Caco-2 (cell line): ENCODE measurements around the gene C2orf81. TPM values are rescaled to one million over a fixed set of nuclear protein-coding genes. Genes with fewer than 3 reads are reported as not detected.

Experiments used
- BruUV-seq: library from RNA; stranded (reverse); fragments of 400-500 nt; replicated peaks from 2 replicates; lab custom pipeline; 2021; lab: Mats Ljungman, UMichigan
- CTCF ChIA-PET: fragments of 300-600 bp; sonication (Branson Sonifier 250); formaldehyde crosslinking; loops from one replicate; lab custom pipeline; 2022; ENCODE audit warnings: antibody characterized with exemption; lab: Charles Lee
- POLR2A ChIA-PET: fragments of 300-600 bp; sonication (Branson Sonifier 250); formaldehyde crosslinking; loops from one replicate; lab custom pipeline; 2022; ENCODE audit warnings: antibody characterized with exemption; lab: Charles Lee
- DNase-seq, 2 experiments: peaks; one replicate each; pipeline versions ENCODE4 v3.0.0 to v3.0.0-alpha.2; 2020 to 2022
- H3K27me3 ChIP-seq: replicated peaks from 2 replicates; pipeline ENCODE4 v1.6.0; 2011; ENCODE audit warnings: low read length; ENCODE audit not compliant: control insufficient read depth, insufficient read depth
- H3K36me3 ChIP-seq: 2 replicates; pipeline ENCODE4 v1.5.1; 2011; ENCODE audit warnings: low read length; ENCODE audit not compliant: control insufficient read depth, insufficient read depth
- H3K4me1 ChIP-seq: fragments of 250-450 bp; sonication (Bioruptor Pico); 2 replicates; pipeline ENCODE4 v1.5.1; 2020; ENCODE audit warnings: mild to moderate bottlenecking
- H3K4me3 ChIP-seq: 2 replicates; pipeline ENCODE4 v1.5.1; 2011; ENCODE audit warnings: low read depth, mild to moderate bottlenecking, control low read depth, low read length
- H3K9me3 ChIP-seq: fragments of 250-450 bp; sonication (Bioruptor Pico); 2 replicates; pipeline ENCODE4 v1.5.1; 2020; ENCODE audit warnings: mild to moderate bottlenecking, moderate library complexity
- H3K27ac Mint-ChIP-seq: one replicate; pipeline ENCODE4 v1.8.0; 2022; ENCODE audit warnings: mixed read lengths; ENCODE audit not compliant: unreplicated experiment
- H3K27me3 Mint-ChIP-seq: one replicate; pipeline ENCODE4 v1.8.0; 2022; ENCODE audit warnings: mixed read lengths; ENCODE audit not compliant: insufficient read depth, unreplicated experiment
- H3K36me3 Mint-ChIP-seq: one replicate; pipeline ENCODE4 v1.8.0; 2022; ENCODE audit warnings: mild to moderate bottlenecking, mixed read lengths; ENCODE audit not compliant: insufficient read depth, unreplicated experiment
- H3K4me1 Mint-ChIP-seq: one replicate; pipeline ENCODE4 v1.8.0; 2022; ENCODE audit warnings: low read depth, mixed read lengths; ENCODE audit not compliant: unreplicated experiment
- H3K4me3 Mint-ChIP-seq: one replicate; pipeline ENCODE4 v1.8.0; 2022; ENCODE audit warnings: mild to moderate bottlenecking, moderate library complexity, mixed read lengths; ENCODE audit not compliant: unreplicated experiment
- H3K9me3 Mint-ChIP-seq: one replicate; pipeline ENCODE4 v1.8.0; 2022; ENCODE audit warnings: mixed read lengths; ENCODE audit not compliant: unreplicated experiment
- intact Hi-C: fragments of 100-400 bp; cut with micrococcal nuclease; formaldehyde crosslinking; loops from one replicate; pipeline ENCODE4 v1.10.0; 2022; ENCODE audit not compliant: unreplicated experiment
- total RNA-seq: library from RNA; stranded (reverse); gene quantifications from 2 replicates; pipeline ENCODE4 v1.2.3, GENCODE V29; 2022
- TF ChIP-seq, protein P1 (sequence below), 2 experiments: fragments of 200-600 bp in 1 of 2; IDR thresholded peaks; 1 replicate in 1 of 2; 2 replicates in 1 of 2; pipeline versions ENCODE4 v1.5.1 to v1.8.0; 2011 to 2022; ENCODE audit warnings: antibody characterized with exemption in 1 of 2, control low read depth in 1 of 2, inconsistent platforms in 1 of 2, low read depth in 1 of 2, low read length in 1 of 2, mild to moderate bottlenecking in 1 of 2, moderate library complexity in 1 of 2; ENCODE audit not compliant: insufficient read depth in 1 of 2, severe bottlenecking in 1 of 2, unreplicated experiment in 1 of 2

Gene C2orf81
- total RNA-seq, 1 experiment from 2014 or later = 0.84 TPM

DNA sequence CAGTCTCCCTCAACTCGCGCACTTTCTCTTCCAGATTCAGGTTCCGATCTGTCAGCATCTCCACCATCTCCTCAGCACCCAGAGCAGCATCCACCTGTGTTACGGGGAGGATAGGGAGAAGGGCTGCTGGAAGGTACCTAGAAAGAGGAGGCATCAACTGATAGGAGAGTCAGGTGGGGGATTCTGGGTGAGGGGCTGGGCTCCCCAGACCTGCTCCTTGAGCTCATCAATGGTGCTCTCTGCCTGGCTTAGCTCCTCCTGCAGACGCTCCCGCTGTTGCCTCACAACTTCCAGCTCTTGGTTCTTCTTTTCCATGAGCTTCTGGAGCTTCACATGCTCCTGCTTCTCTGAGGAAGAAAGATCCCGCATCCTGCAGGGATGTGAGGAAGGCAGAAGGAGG, 51.4 kb downstream of the C2orf81 start:
- Histone ChIP-seq H3K4me3 (no peak overlapping the region), H3K9me3 (no peaks in the 10 kb centered on the region), H3K27me3 (no peaks in the 10 kb centered on the region), H3K36me3 (peaks cover 3% of the 10 kb centered on the region; the same call in 1 of the 2 replicates), H3K4me1 (no peaks in the 10 kb centered on the region)
- H3K4me3 Mint-ChIP-seq = no peak overlapping the region
- ChIA-PET CTCF (no interaction called here), POLR2A (no interaction called here)
- H3K36me3 Mint-ChIP-seq = peaks cover 33% of the 10 kb centered on the region
- intact Hi-C loops = no loop called here
- no peak overlapping the region for H3K27ac Mint-ChIP-seq
- TF ChIP-seq, protein P1, sequence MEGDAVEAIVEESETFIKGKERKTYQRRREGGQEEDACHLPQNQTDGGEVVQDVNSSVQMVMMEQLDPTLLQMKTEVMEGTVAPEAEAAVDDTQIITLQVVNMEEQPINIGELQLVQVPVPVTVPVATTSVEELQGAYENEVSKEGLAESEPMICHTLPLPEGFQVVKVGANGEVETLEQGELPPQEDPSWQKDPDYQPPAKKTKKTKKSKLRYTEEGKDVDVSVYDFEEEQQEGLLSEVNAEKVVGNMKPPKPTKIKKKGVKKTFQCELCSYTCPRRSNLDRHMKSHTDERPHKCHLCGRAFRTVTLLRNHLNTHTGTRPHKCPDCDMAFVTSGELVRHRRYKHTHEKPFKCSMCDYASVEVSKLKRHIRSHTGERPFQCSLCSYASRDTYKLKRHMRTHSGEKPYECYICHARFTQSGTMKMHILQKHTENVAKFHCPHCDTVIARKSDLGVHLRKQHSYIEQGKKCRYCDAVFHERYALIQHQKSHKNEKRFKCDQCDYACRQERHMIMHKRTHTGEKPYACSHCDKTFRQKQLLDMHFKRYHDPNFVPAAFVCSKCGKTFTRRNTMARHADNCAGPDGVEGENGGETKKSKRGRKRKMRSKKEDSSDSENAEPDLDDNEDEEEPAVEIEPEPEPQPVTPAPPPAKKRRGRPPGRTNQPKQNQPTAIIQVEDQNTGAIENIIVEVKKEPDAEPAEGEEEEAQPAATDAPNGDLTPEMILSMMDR (IDR thresholded peaks at IDR 0.05; ENCODE audit: insufficient read depth in 1 of 2, low read depth in 1 of 2, low read length in 1 of 2, severe bottlenecking in 1 of 2, unreplicated experiment in 1 of 2) = no peak
- DNase-seq = no peak
- no peaks in the 10 kb centered on the region for H3K9me3 Mint-ChIP-seq
- no TSS peak for BruUV-seq
- no peaks in the 10 kb centered on the region for H3K4me1 Mint-ChIP-seq
- no peaks in the 10 kb centered on the region for H3K27me3 Mint-ChIP-seq

DNA sequence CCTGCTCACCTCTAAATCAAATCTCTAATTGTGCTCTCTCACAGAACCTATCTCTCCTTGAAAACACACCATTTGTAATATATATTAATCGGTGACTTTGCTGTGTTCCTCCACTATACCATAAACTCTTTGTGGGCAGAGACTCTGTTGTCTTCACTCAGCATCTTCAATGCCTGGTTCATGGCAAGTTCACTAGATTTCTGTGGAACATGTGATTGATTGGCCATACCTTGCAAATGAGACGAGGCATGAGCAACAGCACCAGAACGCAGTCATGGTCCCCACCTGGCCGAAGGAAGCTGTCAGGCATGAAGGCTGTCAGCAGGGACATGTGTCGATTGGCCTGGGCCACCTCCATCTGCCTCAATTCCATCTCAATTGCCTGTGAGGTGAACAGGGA, 52.9 kb downstream of the C2orf81 start:
- Histone ChIP-seq H3K4me1 (no peaks in the 10 kb centered on the region), H3K36me3 (peaks cover 5% of the 10 kb centered on the region; the same call in 1 of the 2 replicates)
- H3K36me3 Mint-ChIP-seq = peaks cover 30% of the 10 kb centered on the region

GRCh38 chr2:74367789-74368188, 53.6 kb downstream of the C2orf81 start:
- Mint-ChIP-seq H3K36me3 (peaks cover 30% of the 10 kb centered on the region), H3K27ac (no peak overlapping the region), H3K27me3 (no peaks in the 10 kb centered on the region), H3K9me3 (no peaks in the 10 kb centered on the region), H3K4me3 (no peak overlapping the region), H3K4me1 (no peaks in the 10 kb centered on the region)
- TF ChIP-seq, protein P1 (IDR thresholded peaks at IDR 0.05; ENCODE audit: insufficient read depth in 1 of 2, low read depth in 1 of 2, low read length in 1 of 2, severe bottlenecking in 1 of 2, unreplicated experiment in 1 of 2) = no peak
- CTCF ChIA-PET = no interaction called here
- no TSS peak for BruUV-seq
- Histone ChIP-seq H3K36me3 (peaks cover 5% of the 10 kb centered on the region), H3K4me3 (no peak overlapping the region), H3K27me3 (no peaks in the 10 kb centered on the region), H3K9me3 (no peaks in the 10 kb centered on the region), H3K4me1 (no peaks in the 10 kb centered on the region)
- no peak for DNase-seq
- intact Hi-C loops = no loop called here
- POLR2A ChIA-PET = no interaction called here

More for the DNA sequence above, 52.9 kb downstream of the C2orf81 start:
- no peaks in the 10 kb centered on the region for H3K27me3 Mint-ChIP-seq
- Histone ChIP-seq H3K4me3 (no peak overlapping the region), H3K9me3 (no peaks in the 10 kb centered on the region), H3K27me3 (no peaks in the 10 kb centered on the region)
- no peaks in the 10 kb centered on the region for H3K4me1 Mint-ChIP-seq
- BruUV-seq = no TSS peak
- ChIA-PET CTCF (no interaction called here), POLR2A (no interaction called here)
- H3K4me3 Mint-ChIP-seq = no peak overlapping the region
- intact Hi-C loops = no loop called here
- TF ChIP-seq, protein P1 (IDR thresholded peaks at IDR 0.05; ENCODE audit: insufficient read depth in 1 of 2, low read depth in 1 of 2, low read length in 1 of 2, severe bottlenecking in 1 of 2, unreplicated experiment in 1 of 2) = no peak
- no peak overlapping the region for H3K27ac Mint-ChIP-seq
- DNase-seq = no peak
- no peaks in the 10 kb centered on the region for H3K9me3 Mint-ChIP-seq
